NOMO-1 (cell line): ENCODE data around the gene COA4.
"Not testable (repeated sequence)": the region's sequence is repeated elsewhere in the genome, so short reads cannot be mapped to it uniquely, and the experiment has no call there.

Source experiments
- DNase-seq, 2 experiments: peaks; one replicate each; lab custom pipeline; 2025; ENCODE audit not compliant: unreplicated experiment in 2 of 2; lab: John Stamatoyannopoulos, UW

The COA4 gene

GRCh38 chr11:73876424-73877310, at the start of gene COA4, which contains the start of gene PAAF1:
COA4 (minus strand) TSS chr11:73876846; CDS start chr11:73873378, 3,468 bp downstream.
PAAF1 (plus strand) TSS chr11:73876999; CDS start chr11:73877022, 23 bp downstream.
- peak; percentile 98 for DNase-seq

- no peak for DNase-seq
These were observed 44.5 kb upstream of the COA4 start for GRCh38 chr11:73921180-73921579.

GRCh38 chr11:73916435-73916834, 39.8 kb upstream of the COA4 start:
- no peak for DNase-seq

GRCh38 chr11:73914284-73914683, 37.6 kb upstream of the COA4 start:
- DNase-seq: no peak

- no peak for DNase-seq
These were observed 36.8 kb upstream of the COA4 start for GRCh38 chr11:73913472-73913871.

- no peak for DNase-seq
These were observed 35.4 kb upstream of the COA4 start for GRCh38 chr11:73912026-73912425.

- DNase-seq: peak; percentile 10 to 55
These were observed 30.5 kb upstream of the COA4 start for GRCh38 chr11:73907191-73907590.

- no peak for DNase-seq
These were observed 25.7 kb upstream of the COA4 start for GRCh38 chr11:73902303-73902702.

- no peak for DNase-seq
These were observed 18.2 kb upstream of the COA4 start for GRCh38 chr11:73894725-73895335.

- DNase-seq: no peak
These were observed 16.4 kb upstream of the COA4 start for GRCh38 chr11:73893041-73893440.

- no peak for DNase-seq
These were observed 12.9 kb upstream of the COA4 start for GRCh38 chr11:73889536-73889935.

GRCh38 chr11:73889019-73889418, 12.4 kb upstream of the COA4 start:
- peak in 1 of 2 experiments; percentile 19 for DNase-seq

GRCh38 chr11:73888244-73888643, 11.6 kb upstream of the COA4 start:
- DNase-seq: no peak

- no peak for DNase-seq
These were observed 7.2 kb upstream of the COA4 start for GRCh38 chr11:73883856-73884255.

GRCh38 chr11:73880449-73880848, 3.8 kb upstream of the COA4 start:
- not testable (repeated sequence) for DNase-seq

- no peak for DNase-seq
These were observed 2.1 kb upstream of the COA4 start for GRCh38 chr11:73878771-73879170.

- DNase-seq: no peak
These were observed 806 bp downstream of the COA4 start for GRCh38 chr11:73875840-73876239.

- no peak for DNase-seq
These were observed 1.3 kb downstream of the COA4 start for GRCh38 chr11:73875380-73875779.

GRCh38 chr11:73872749-73873357, 3.8 kb downstream of the COA4 start:
- no peak for DNase-seq

GRCh38 chr11:73870261-73870660, 6.4 kb downstream of the COA4 start:
- no peak for DNase-seq

GRCh38 chr11:73869332-73869949, 7.2 kb downstream of the COA4 start:
- DNase-seq: no peak
